ENCODE data around the gene NDUFAF7. TPM values are rescaled to one million over a fixed set of nuclear protein-coding genes. Genes with fewer than 3 reads are reported as not detected.

The NDUFAF7 gene
- total and polyA plus RNA-seq, 10 of the 15 experiments (the other 5 are each of a cell fraction or from before 2014, with no cell fraction given), result 16.6 to 39.5 (median 24.3) TPM

DNA sequence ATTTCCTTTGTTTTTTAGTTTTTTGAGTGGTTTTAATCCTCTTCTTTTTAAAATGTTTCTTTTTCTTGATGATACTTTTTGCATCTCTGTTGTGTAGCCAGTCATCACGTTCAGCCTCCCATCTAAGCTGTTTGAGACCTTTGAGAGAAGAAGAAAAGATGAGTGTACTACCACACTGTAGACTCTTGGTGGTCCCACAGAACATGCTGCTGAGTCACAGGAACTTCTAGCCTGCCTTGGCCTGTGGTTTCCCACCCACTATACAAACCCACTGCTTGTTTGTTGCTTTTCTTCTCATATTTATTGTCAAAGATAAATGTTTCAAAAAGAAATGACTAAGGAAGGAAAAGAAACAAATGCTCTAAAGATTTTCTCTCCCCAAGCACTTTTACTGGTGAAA is 29.7 kb upstream of the NDUFAF7 start:
- in situ Hi-C loops (cut with MboI) (no loop called here), intact Hi-C loops (cut with micrococcal nuclease; ENCODE audit: unreplicated experiment) (no loop called here)
- Histone ChIP-seq H3K79me2 (ENCODE audit: control insufficient read depth, insufficient read depth, low read length) (peaks cover 38% of the 10 kb centered on the region), H3K9ac (ENCODE audit: control insufficient read depth, insufficient read depth, low read length) (no peak overlapping the region), H3K4me3 (no peak overlapping the region), H2AFZ (ENCODE audit: control insufficient read depth, low read depth, low read length) (no peak overlapping the region), H3K9me3 (replicated peaks; ENCODE audit: control insufficient read depth, insufficient read depth, low read length) (peaks cover 9% of the 10 kb centered on the region), H4K20me1 (ENCODE audit: control insufficient read depth, insufficient read depth) (no peaks in the 10 kb centered on the region), H3K4me1 (ENCODE audit: control insufficient read depth, insufficient read depth, low read length) (peaks cover 5% of the 10 kb centered on the region; the same call in 1 of the 2 replicates), H3K4me2 (ENCODE audit: control insufficient read depth, insufficient read depth) (no peak overlapping the region), H3K27me3 (replicated peaks in 1 of 2; ENCODE audit: control insufficient read depth in 2 of 2, insufficient read depth in 2 of 2, low read length in 1 of 2) (no peaks in the 10 kb centered on the region), H3K36me3 (ENCODE audit: control insufficient read depth in 2 of 2, insufficient read depth in 2 of 2, low read length in 1 of 2) (peaks cover 4 to 38% of the 10 kb centered on the region in 2 experiments), H3K27ac (ENCODE audit: control insufficient read depth, insufficient read depth) (0 out of 2 replicates have a peak overlapping the region, but pooled peaks have one; percentile 24)
- ChIA-PET RAD21 (ENCODE audit: unreplicated experiment) (interaction anchor here (0.6 to 1.0 kb wide), 2 partner anchors 10 to 789 kb away, joined by 3 to 4 read pairs; no protein-coding TSS in a partner anchor), SMC1A (ENCODE audit: uncharacterized antibody, unreplicated experiment) (interaction anchor here (1.2 to 1.7 kb wide), 2 partner anchors 17 to 22 kb away, joined by 3 to 4 read pairs; no protein-coding TSS in a partner anchor), POLR2A (interaction anchor here (0.6 to 0.9 kb wide), 2 partner anchors 30 to 417 kb away, joined by 3 read pairs; partner anchors contain the start of gene NDUFAF7), CTCF (interaction anchor here (0.6 to 1.0 kb wide), 4 partner anchors 17 to 86 kb away, joined by 3 to 4 read pairs (median 3); partner anchors contain the start of genes CEBPZ and NDUFAF7)
- no peak for FAIRE-seq
- DNase-seq (ENCODE audit: low read depth, low spot score), result no peak
- peak; percentile 21; the same call in 1 of the 3 replicates for ATAC-seq
- TF ChIP-seq EGR1 (IDR thresholded peaks at IDR 0.05; ENCODE audit: borderline replicate concordance in 1 of 2, low read depth in 2 of 2, low read length in 2 of 2) (no peak), RUNX3 (IDR thresholded peaks at IDR 0.05; ENCODE audit: low read length) (peak; percentile 55)
- BruUV-seq (replicated peaks), result no TSS peak
- WGBS (ENCODE audit: insufficient coverage, insufficient replicate concordance, low lambda C conversion rate, missing lambda C conversion rate), result 40% methylated on average over 1 of the region's 1 CpG

DNA sequence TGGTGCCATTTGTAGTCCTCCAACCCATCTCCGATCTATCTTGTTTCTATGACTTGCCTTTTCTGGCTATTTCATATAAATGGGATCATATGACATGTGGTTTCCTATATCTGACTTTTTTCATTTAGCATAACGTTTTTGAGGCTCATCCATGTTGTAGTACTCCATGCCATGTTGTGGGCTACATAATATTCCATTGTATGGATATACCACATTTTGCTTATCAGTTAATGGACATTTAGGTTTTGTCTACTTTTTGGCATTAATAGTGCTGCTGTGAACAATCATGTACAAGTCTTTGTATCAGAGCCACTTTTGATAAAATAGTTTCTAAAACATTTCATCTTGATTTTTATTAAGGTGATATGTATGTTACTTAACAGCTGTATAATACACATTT is 27.8 kb upstream of the NDUFAF7 start:
- no peak for FAIRE-seq
- intact Hi-C loops (cut with micrococcal nuclease; ENCODE audit: unreplicated experiment), result no loop called here
- no peak overlapping the region for H3K27ac ChIP-seq (ENCODE audit: control insufficient read depth, insufficient read depth)
- TF ChIP-seq RUNX3 (IDR thresholded peaks at IDR 0.05; ENCODE audit: low read length), result no peak
- TF ChIP-seq, protein P1, sequence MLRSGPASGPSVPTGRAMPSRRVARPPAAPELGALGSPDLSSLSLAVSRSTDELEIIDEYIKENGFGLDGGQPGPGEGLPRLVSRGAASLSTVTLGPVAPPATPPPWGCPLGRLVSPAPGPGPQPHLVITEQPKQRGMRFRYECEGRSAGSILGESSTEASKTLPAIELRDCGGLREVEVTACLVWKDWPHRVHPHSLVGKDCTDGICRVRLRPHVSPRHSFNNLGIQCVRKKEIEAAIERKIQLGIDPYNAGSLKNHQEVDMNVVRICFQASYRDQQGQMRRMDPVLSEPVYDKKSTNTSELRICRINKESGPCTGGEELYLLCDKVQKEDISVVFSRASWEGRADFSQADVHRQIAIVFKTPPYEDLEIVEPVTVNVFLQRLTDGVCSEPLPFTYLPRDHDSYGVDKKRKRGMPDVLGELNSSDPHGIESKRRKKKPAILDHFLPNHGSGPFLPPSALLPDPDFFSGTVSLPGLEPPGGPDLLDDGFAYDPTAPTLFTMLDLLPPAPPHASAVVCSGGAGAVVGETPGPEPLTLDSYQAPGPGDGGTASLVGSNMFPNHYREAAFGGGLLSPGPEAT (IDR thresholded peaks at IDR 0.05; ENCODE audit: low read depth), result no peak
- TF ChIP-seq NFIC (IDR thresholded peaks at IDR 0.05; ENCODE audit: low read depth, low read length), result no peak
- TF ChIP-seq SP1 (IDR thresholded peaks at IDR 0.05; ENCODE audit: low read depth, low read length), result no peak
- no peak for TF ChIP-seq ZBED1 (IDR thresholded peaks at IDR 0.05; ENCODE audit: borderline replicate concordance)
- TF ChIP-seq MYC (IDR thresholded peaks at IDR 0.05; ENCODE audit: insufficient read depth, insufficient read length, insufficient replicate concordance, low read length, severe bottlenecking), result no peak
- TF ChIP-seq POLR2AphosphoS2 (IDR thresholded peaks at IDR 0.05; ENCODE audit: low read depth, low read length), result no peak
- no peak for TF ChIP-seq WRNIP1 (IDR thresholded peaks at IDR 0.05; ENCODE audit: borderline replicate concordance, low read depth, low read length)
- TF ChIP-seq FOS (IDR thresholded peaks at IDR 0.05; ENCODE audit: borderline replicate concordance, extremely low read depth, insufficient read length), result no peak
- TF ChIP-seq MEF2B (IDR thresholded peaks at IDR 0.05; ENCODE audit: partially characterized antibody, poor library complexity, severe bottlenecking), result no peak
- TF ChIP-seq BACH1 (IDR thresholded peaks at IDR 0.05; ENCODE audit: borderline replicate concordance), result no peak
- no peak for TF ChIP-seq JUND (IDR thresholded peaks at IDR 0.05; ENCODE audit: low read depth, low read length)
- no peak for TF ChIP-seq KLF5 (IDR thresholded peaks at IDR 0.05; ENCODE audit: partially characterized antibody)
- TF ChIP-seq KAT2A (conservative IDR thresholded peaks at IDR 0.05; ENCODE audit: control insufficient read depth, low read depth, low read length), result no peak
- TF ChIP-seq TCF7 (IDR thresholded peaks at IDR 0.05; ENCODE audit: borderline replicate concordance), result no peak

More for the DNA sequence above, 27.8 kb upstream of the NDUFAF7 start:
- RAD21 ChIA-PET (ENCODE audit: unreplicated experiment), result no interaction called here
- H3K27me3 ChIP-seq (replicated peaks in 1 of 2; ENCODE audit: control insufficient read depth in 2 of 2, insufficient read depth in 2 of 2, low read length in 1 of 2), result no peaks in the 10 kb centered on the region
- SMC1A ChIA-PET (ENCODE audit: uncharacterized antibody, unreplicated experiment), result interaction anchor here (0.6 to 2.1 kb wide), 3 partner anchors 13 to 35 kb away, joined by 3 to 6 read pairs (median 3); no protein-coding TSS in a partner anchor
- H3K4me2 ChIP-seq (ENCODE audit: control insufficient read depth, insufficient read depth), result no peak overlapping the region
- no peak for ATAC-seq
- POLR2A ChIA-PET, result no interaction called here
- DNase-seq (ENCODE audit: low read depth, low spot score), result no peak
- H2AFZ ChIP-seq (ENCODE audit: control insufficient read depth, low read depth, low read length), result no peak overlapping the region
- no peak overlapping the region for H3K9ac ChIP-seq (ENCODE audit: control insufficient read depth, insufficient read depth, low read length)
- peaks cover 21% of the 10 kb centered on the region for H3K79me2 ChIP-seq (ENCODE audit: control insufficient read depth, insufficient read depth, low read length)
- in situ Hi-C loops (cut with MboI), result no loop called here
- no peaks in the 10 kb centered on the region for H3K4me1 ChIP-seq (ENCODE audit: control insufficient read depth, insufficient read depth, low read length)
- BruUV-seq (replicated peaks), result no TSS peak
- WGBS (ENCODE audit: insufficient coverage, insufficient replicate concordance, low lambda C conversion rate, missing lambda C conversion rate), result 96% methylated on average over 2 of the region's 2 CpGs
- CTCF ChIA-PET, result no interaction called here
- no peaks in the 10 kb centered on the region for H4K20me1 ChIP-seq (ENCODE audit: control insufficient read depth, insufficient read depth)
- peaks cover 14% of the 10 kb centered on the region for H3K9me3 ChIP-seq (replicated peaks; ENCODE audit: control insufficient read depth, insufficient read depth, low read length)
- H3K36me3 ChIP-seq (ENCODE audit: control insufficient read depth in 2 of 2, insufficient read depth in 2 of 2, low read length in 1 of 2), result peaks cover 4 to 41% of the 10 kb centered on the region in 2 experiments
- no peak overlapping the region for H3K4me3 ChIP-seq
